Gastroesophageal sphincter (tissue), 4 donors: ENCODE measurements around the gene GAS1. TPM values are rescaled to one million over a fixed set of nuclear protein-coding genes. Genes with fewer than 3 reads are reported as not detected.
A peak's percentile ranks its signal among the peaks of the same experiment; 100 is the strongest.

Source experiments
- ATAC-seq: fragments of 150-250 bp; one replicate; pipeline ENCODE4 v1.9.1; 2016; ENCODE audit warnings: mild to moderate bottlenecking, moderate library complexity
- H3K27ac ChIP-seq, 4 donors: fragments of 200-600 bp; sonication (generic) in 3 of 4; 1 replicate in 3 of 4; 2 replicates in 1 of 4; pipeline ENCODE4 v1.5.1; 2016 to 2019
- H3K27me3 ChIP-seq: fragments of 200-600 bp; sonication (generic); one replicate; pipeline ENCODE4 v1.5.1; 2019
- H3K36me3 ChIP-seq, 2 donors: fragments of 200-600 bp; sonication (generic); one replicate each; pipeline ENCODE4 v1.5.1; 2019; ENCODE audit warnings: control low read depth in 1 of 2
- H3K4me1 ChIP-seq, 3 donors: fragments of 200-600 bp; sonication (generic); 1 replicate in 2 of 3; 2 replicates in 1 of 3; pipeline ENCODE4 v1.5.1; 2016 to 2019; ENCODE audit warnings: control low read depth in 2 of 3
- H3K4me3 ChIP-seq, 2 donors: fragments of 200-600 bp; sonication (generic); one replicate each; pipeline ENCODE4 v1.5.1; 2019; ENCODE audit warnings: mild to moderate bottlenecking in 1 of 2, moderate library complexity in 1 of 2
- H3K9me3 ChIP-seq, 3 donors: fragments of 200-600 bp; sonication (generic); one replicate each; pipeline ENCODE4 v1.5.1; 2017 to 2019; ENCODE audit warnings: control low read depth in 2 of 3
- EP300 ChIP-seq: sonication (generic); formaldehyde crosslinking; IDR thresholded peaks from one replicate; pipeline ENCODE4 v1.6.1; 2017; ENCODE audit warnings: antibody characterized with exemption, mild to moderate bottlenecking
- POLR2A ChIP-seq, 2 donors: fragments of 450-650 bp; IDR thresholded peaks; one replicate each; pipeline ENCODE4 v1.6.1; 2017; ENCODE audit warnings: antibody characterized with exemption in 2 of 2, mild to moderate bottlenecking in 2 of 2, moderate library complexity in 1 of 2
- POLR2AphosphoS5 ChIP-seq: sonication (generic); formaldehyde crosslinking; IDR thresholded peaks from one replicate; pipeline ENCODE4 v1.6.1; 2017; ENCODE audit warnings: antibody characterized with exemption
- WGBS, 2 donors: methylation state at CpG; one replicate each; pipeline ENCODE4 v1.1.5; 2018; ENCODE audit warnings: low coverage in 1 of 2; 5-methylcytosine and 5-hydroxymethylcytosine counted together
- total RNA-seq, 4 donors: library from RNA; depleted of rRNA; stranded (reverse); fragments of >200 nt; gene quantifications; one replicate each; pipeline ENCODE4 v1.1.0, GENCODE V29; 2016
- TF ChIP-seq, protein P1 (sequence below), 4 experiments: fragments of 200-600 bp in 2 of 4; fragments of 450-650 bp in 2 of 4; sonication (generic) in 1 of 4; IDR thresholded peaks; one replicate each; pipeline ENCODE4 v1.5.1; 2017 to 2019; ENCODE audit warnings: antibody characterized with exemption in 4 of 4, mild to moderate bottlenecking in 2 of 4, moderate library complexity in 2 of 4

The GAS1 gene
- total RNA-seq, 4 donors from 2014 or later: 65.7 to 167 (median 90.5) TPM

DNA sequence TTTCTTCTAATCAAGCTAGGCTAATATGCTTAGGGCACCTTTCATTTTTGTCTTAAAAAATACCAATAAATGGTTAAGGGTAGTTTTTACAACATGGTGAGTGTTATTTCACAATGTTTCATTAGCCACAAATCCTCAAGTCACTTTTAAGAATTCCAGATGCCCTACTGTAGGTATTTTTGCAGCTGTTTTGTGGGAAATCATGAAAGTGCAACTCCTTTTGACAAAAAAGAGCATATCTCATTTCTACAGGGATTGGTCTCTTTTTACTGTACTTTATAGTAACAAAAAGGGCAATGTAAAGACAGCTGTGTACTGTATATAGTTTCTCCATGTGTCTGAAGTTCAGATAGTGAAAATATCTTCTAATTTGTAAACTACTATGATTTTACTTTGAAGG, 28.3 kb upstream of the GAS1 start:
- H3K4me3 ChIP-seq: no peak overlapping the region
- no peak for ATAC-seq
- H3K27ac ChIP-seq: no peak overlapping the region
- H3K27me3 ChIP-seq: no peaks in the 10 kb centered on the region
- no peaks in the 10 kb centered on the region for H3K36me3 ChIP-seq
- H3K9me3 ChIP-seq: no peaks in the 10 kb centered on the region
- peaks cover 0 to 9% (median 0%) of the 10 kb centered on the region in 3 donors for H3K4me1 ChIP-seq
- no peak for TF ChIP-seq POLR2AphosphoS5
- TF ChIP-seq, protein P1, sequence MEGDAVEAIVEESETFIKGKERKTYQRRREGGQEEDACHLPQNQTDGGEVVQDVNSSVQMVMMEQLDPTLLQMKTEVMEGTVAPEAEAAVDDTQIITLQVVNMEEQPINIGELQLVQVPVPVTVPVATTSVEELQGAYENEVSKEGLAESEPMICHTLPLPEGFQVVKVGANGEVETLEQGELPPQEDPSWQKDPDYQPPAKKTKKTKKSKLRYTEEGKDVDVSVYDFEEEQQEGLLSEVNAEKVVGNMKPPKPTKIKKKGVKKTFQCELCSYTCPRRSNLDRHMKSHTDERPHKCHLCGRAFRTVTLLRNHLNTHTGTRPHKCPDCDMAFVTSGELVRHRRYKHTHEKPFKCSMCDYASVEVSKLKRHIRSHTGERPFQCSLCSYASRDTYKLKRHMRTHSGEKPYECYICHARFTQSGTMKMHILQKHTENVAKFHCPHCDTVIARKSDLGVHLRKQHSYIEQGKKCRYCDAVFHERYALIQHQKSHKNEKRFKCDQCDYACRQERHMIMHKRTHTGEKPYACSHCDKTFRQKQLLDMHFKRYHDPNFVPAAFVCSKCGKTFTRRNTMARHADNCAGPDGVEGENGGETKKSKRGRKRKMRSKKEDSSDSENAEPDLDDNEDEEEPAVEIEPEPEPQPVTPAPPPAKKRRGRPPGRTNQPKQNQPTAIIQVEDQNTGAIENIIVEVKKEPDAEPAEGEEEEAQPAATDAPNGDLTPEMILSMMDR (IDR thresholded peaks at IDR 0.05): no peak
- no peak for TF ChIP-seq POLR2A (IDR thresholded peaks at IDR 0.05)
- TF ChIP-seq EP300: no peak

DNA sequence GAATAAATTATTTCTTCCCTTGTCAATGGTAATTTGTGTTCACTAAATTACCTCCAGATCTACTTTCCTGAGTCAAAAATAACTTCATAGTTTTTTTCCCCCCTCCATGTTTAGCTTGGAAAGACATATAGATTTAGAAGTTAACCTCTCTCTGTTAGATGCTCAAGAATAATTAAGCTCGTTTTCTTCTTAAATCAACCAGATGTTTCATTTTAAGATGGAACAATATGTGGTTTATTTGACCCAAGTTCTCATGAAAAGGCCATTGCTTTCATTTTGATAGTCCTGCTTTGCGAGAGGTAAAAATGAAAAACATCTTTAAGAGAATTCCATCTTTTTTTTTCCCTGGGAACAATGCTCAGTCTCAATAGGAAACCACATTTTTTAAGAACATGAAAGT, 27.7 kb upstream of the GAS1 start:
- Histone ChIP-seq H3K9me3 (no peaks in the 10 kb centered on the region), H3K27ac (no peak overlapping the region), H3K27me3 (no peaks in the 10 kb centered on the region), H3K4me1 (peaks cover 0 to 9% (median 0%) of the 10 kb centered on the region in 3 donors), H3K4me3 (no peak overlapping the region), H3K36me3 (no peaks in the 10 kb centered on the region)
- WGBS, 2 donors: 69 to 82% methylated on average over 2 of the region's 2 CpGs
- ATAC-seq: no peak
- TF ChIP-seq POLR2AphosphoS5 (no peak), POLR2A (IDR thresholded peaks at IDR 0.05) (no peak), EP300 (no peak)
- TF ChIP-seq, protein P1 (IDR thresholded peaks at IDR 0.05): no peak

DNA sequence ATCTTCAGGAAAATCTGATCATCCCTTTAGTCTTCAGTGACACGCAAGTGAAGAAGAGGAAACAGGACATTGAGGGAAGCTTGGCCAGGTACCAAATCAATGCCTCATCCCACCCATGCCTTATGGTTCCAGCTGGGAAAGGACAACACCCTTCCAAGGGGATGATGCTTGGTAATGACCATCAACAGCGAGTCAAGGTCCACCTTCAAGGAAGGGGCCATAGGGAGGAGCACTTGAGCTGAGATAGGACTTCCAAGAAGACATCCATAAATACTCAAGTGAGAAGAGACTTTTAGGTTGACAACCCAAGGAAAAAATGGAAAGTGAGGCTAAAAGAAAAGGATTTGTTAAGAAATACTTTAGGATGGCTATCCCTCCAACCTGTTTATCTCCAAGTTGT, 27.1 kb upstream of the GAS1 start:
- TF ChIP-seq, protein P1 (IDR thresholded peaks at IDR 0.05): no peak
- TF ChIP-seq POLR2A (IDR thresholded peaks at IDR 0.05) (no peak), EP300 (no peak), POLR2AphosphoS5 (no peak)
- no peak for ATAC-seq
- WGBS, 2 donors: 83 to 88% methylated on average over 1 of the region's 2 CpGs
- no peak overlapping the region for H3K4me3 ChIP-seq
- no peaks in the 10 kb centered on the region for H3K36me3 ChIP-seq
- H3K27me3 ChIP-seq: no peaks in the 10 kb centered on the region
- H3K27ac ChIP-seq: no peak overlapping the region
- H3K4me1 ChIP-seq: peaks cover 0 to 9% (median 0%) of the 10 kb centered on the region in 3 donors
- H3K9me3 ChIP-seq: no peaks in the 10 kb centered on the region

DNA sequence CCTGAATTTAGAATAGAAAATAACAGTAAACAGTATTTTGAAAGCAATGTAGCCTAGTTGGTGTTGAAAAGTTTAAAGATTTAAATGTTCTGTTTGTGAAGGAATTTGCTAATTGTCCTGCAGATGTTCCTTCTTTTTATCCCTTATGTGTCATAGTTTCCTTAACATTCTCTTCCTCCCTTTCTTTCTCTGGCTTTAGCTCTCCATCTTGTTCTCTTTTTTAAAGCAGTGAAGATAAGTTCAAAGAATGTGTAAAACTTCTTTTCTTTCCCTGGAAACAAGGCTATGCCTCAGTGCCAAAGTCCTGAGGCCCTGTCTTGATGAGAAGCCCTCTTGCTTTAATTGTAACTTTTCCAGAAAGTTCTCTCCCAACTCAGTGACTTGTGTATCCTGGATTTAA, 24.4 kb upstream of the GAS1 start:
- Histone ChIP-seq H3K27me3 (no peaks in the 10 kb centered on the region), H3K4me3 (no peak overlapping the region), H3K4me1 (peaks cover 0 to 23% (median 4%) of the 10 kb centered on the region in 3 donors), H3K36me3 (no peaks in the 10 kb centered on the region), H3K9me3 (no peaks in the 10 kb centered on the region), H3K27ac (peak overlapping the region in 1 of 4 donors; percentile 0)
- ATAC-seq: no peak
- no peak for TF ChIP-seq POLR2AphosphoS5
- TF ChIP-seq EP300: no peak
- TF ChIP-seq POLR2A (IDR thresholded peaks at IDR 0.05): no peak
- TF ChIP-seq, protein P1 (IDR thresholded peaks at IDR 0.05): no peak

DNA sequence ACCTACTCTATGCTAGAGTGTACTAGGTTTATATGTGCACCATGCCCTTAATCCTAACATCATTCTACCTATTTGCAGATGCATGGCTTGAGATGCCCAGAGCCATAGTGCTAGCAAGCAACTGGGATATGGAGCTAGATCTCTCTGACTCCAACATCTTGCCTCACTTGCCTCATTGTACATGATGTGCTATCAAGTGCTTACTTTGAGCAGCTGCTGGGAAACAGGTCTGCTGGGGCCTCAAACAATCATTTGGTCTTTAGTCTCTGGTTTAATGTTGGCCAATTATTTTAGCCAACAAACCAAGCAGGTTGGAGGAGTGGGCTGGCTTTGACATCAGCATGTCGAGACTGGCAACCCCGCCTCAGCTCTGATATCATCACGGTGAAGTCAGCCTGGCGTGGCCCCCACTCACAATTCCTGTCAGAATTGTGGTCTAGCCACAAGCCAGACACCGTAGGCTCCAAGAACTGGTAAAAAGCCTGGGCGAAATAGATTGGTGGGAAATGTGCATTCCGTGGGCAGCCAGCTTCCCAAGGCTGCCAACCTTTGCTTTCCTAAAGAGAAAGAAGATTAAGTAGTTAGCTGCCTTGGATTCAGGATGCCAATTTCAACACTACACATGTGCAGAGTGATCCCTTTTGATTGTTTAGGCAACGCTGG, 21.1 kb upstream of the GAS1 start:
- 55 to 74% methylated on average over 1 to 6 of the region's 8 CpGs for WGBS, 2 donors
- Histone ChIP-seq H3K27ac (no peak overlapping the region), H3K27me3 (no peaks in the 10 kb centered on the region), H3K4me1 (peaks cover 0 to 44% (median 16%) of the 10 kb centered on the region in 3 donors), H3K36me3 (no peaks in the 10 kb centered on the region), H3K4me3 (no peak overlapping the region), H3K9me3 (no peaks in the 10 kb centered on the region)
- TF ChIP-seq, protein P1 (IDR thresholded peaks at IDR 0.05): no peak
- TF ChIP-seq POLR2AphosphoS5: no peak
- no peak for ATAC-seq
